Tibial nerve (tissue), 4 donors: ENCODE data around the gene RAPH1. TPM values are rescaled to one million over a fixed set of nuclear protein-coding genes. Genes with fewer than 3 reads are reported as not detected.
A peak's percentile ranks its signal among the peaks of the same experiment; 100 is the strongest.

Source experiments
- DNase-seq, 2 donors: peaks; one replicate each; pipeline ENCODE4 v3.0.0-alpha.2; 2019; ENCODE audit warnings: low spot score in 2 of 2
- H3K27ac ChIP-seq, 4 donors: fragments of 200-600 bp; sonication (generic) in 3 of 4; one replicate each; pipeline ENCODE4 v1.5.1; 2017 to 2019; ENCODE audit warnings: mild to moderate bottlenecking in 1 of 4
- H3K27me3 ChIP-seq, 2 donors: fragments of 200-600 bp; sonication (generic) in 1 of 2; one replicate each; pipeline versions ENCODE4 v1.5.1 to v1.6.0; 2017 to 2019
- H3K36me3 ChIP-seq, 3 donors: fragments of 200-600 bp; sonication (generic); one replicate each; pipeline ENCODE4 v1.5.1; 2018 to 2019
- H3K4me1 ChIP-seq, 4 donors: fragments of 200-600 bp; sonication (generic) in 3 of 4; one replicate each; pipeline ENCODE4 v1.5.1; 2017 to 2019
- H3K4me3 ChIP-seq, 4 donors: fragments of 200-600 bp; sonication (generic) in 3 of 4; one replicate each; pipeline ENCODE4 v1.5.1; 2017 to 2019; ENCODE audit warnings: mild to moderate bottlenecking in 1 of 4, moderate library complexity in 1 of 4
- H3K9me3 ChIP-seq, 4 donors: fragments of 200-600 bp; sonication (generic) in 3 of 4; one replicate each; pipeline ENCODE4 v1.5.1; 2017 to 2019
- CTCF ChIP-seq, 5 experiments: fragments of 200-600 bp in 3 of 5; fragments of 450-650 bp in 2 of 5; sonication (generic) in 3 of 5; IDR thresholded peaks; one replicate each; pipeline ENCODE4 v1.5.1; 2016 to 2019; ENCODE audit warnings: antibody characterized with exemption in 5 of 5, mild to moderate bottlenecking in 3 of 5, moderate library complexity in 2 of 5
- EP300 ChIP-seq, 2 donors: sonication (generic); formaldehyde crosslinking; IDR thresholded peaks; one replicate each; pipeline ENCODE4 v1.6.1; 2017; ENCODE audit warnings: antibody characterized with exemption in 2 of 2, mild to moderate bottlenecking in 1 of 2
- POLR2A ChIP-seq, 2 donors: fragments of 450-650 bp; IDR thresholded peaks; one replicate each; pipeline ENCODE4 v1.6.1; 2017; ENCODE audit warnings: antibody characterized with exemption in 2 of 2, mild to moderate bottlenecking in 2 of 2, moderate library complexity in 2 of 2
- whole genome bisulfite sequencing, 2 donors: methylation state at CpG; one replicate each; pipeline ENCODE4 v1.1.5; 2018; 5-methylcytosine and 5-hydroxymethylcytosine counted together
- total RNA-seq, 4 donors: library from RNA; depleted of rRNA; stranded (reverse); fragments of >200 nt; gene quantifications; one replicate each; pipeline ENCODE4 v1.1.0, GENCODE V29; 2016

RAPH1 gene
- total RNA-seq, 4 donors from 2014 or later = 35.4 to 60.0 (median 44.4) TPM

- Histone ChIP-seq H3K27ac (no peak overlapping the region), H3K9me3 (no peaks in the 10 kb centered on the region), H3K4me1 (peaks cover 0 to 8% (median 0%) of the 10 kb centered on the region in 4 donors), H3K4me3 (no peak overlapping the region), H3K36me3 (no peaks in the 10 kb centered on the region), H3K27me3 (no peaks in the 10 kb centered on the region)
- DNase-seq = no peak
- 89 to 90% methylated on average over 5 of the region's 5 CpGs for WGBS, 2 donors
- TF ChIP-seq POLR2A (IDR thresholded peaks at IDR 0.05) (no peak), EP300 (IDR thresholded peaks at IDR 0.05) (no peak), CTCF (IDR thresholded peaks at IDR 0.05) (no peak)
Observed at GRCh38 chr2:203366639-203367466, 168.2 kb downstream of the RAPH1 start.

GRCh38 chr2:203361922-203362321, 173.2 kb downstream of the RAPH1 start:
- peak overlapping the region in 1 of 4 donors; percentile 25 for H3K27ac ChIP-seq
- H3K27me3 ChIP-seq = no peaks in the 10 kb centered on the region
- H3K9me3 ChIP-seq = no peaks in the 10 kb centered on the region
- no peak for DNase-seq
- H3K36me3 ChIP-seq = no peaks in the 10 kb centered on the region
- peaks cover 0 to 23% (median 3%) of the 10 kb centered on the region in 4 donors for H3K4me1 ChIP-seq
- H3K4me3 ChIP-seq = no peak overlapping the region
- TF ChIP-seq CTCF (IDR thresholded peaks at IDR 0.05) (no peak), POLR2A (IDR thresholded peaks at IDR 0.05) (no peak), EP300 (IDR thresholded peaks at IDR 0.05) (no peak)

- DNase-seq = no peak
- peak overlapping the region in 1 of 4 donors; percentile 25 for H3K27ac ChIP-seq
- no peaks in the 10 kb centered on the region for H3K9me3 ChIP-seq
- WGBS, 2 donors = 28 to 39% methylated on average over 2 of the region's 2 CpGs
- H3K4me3 ChIP-seq = no peak overlapping the region
- no peaks in the 10 kb centered on the region for H3K27me3 ChIP-seq
- no peaks in the 10 kb centered on the region for H3K36me3 ChIP-seq
- TF ChIP-seq POLR2A (IDR thresholded peaks at IDR 0.05) (no peak), CTCF (IDR thresholded peaks at IDR 0.05) (no peak), EP300 (IDR thresholded peaks at IDR 0.05) (no peak)
- peaks cover 0 to 23% (median 3%) of the 10 kb centered on the region in 4 donors for H3K4me1 ChIP-seq
Observed at GRCh38 chr2:203361495-203361894, 173.6 kb downstream of the RAPH1 start.

GRCh38 chr2:203360833-203361430, 174.2 kb downstream of the RAPH1 start:
- H3K4me1 ChIP-seq = peaks cover 0 to 23% (median 3%) of the 10 kb centered on the region in 4 donors
- H3K9me3 ChIP-seq = no peaks in the 10 kb centered on the region
- no peak overlapping the region for H3K4me3 ChIP-seq
- H3K27me3 ChIP-seq = no peaks in the 10 kb centered on the region
- DNase-seq = no peak
- H3K36me3 ChIP-seq = no peaks in the 10 kb centered on the region
- peak overlapping the region in 1 of 4 donors; percentile 25 for H3K27ac ChIP-seq
- 70 to 85% methylated on average over 3 of the region's 3 CpGs for WGBS, 2 donors
- TF ChIP-seq CTCF (IDR thresholded peaks at IDR 0.05) (no peak), EP300 (IDR thresholded peaks at IDR 0.05) (no peak), POLR2A (IDR thresholded peaks at IDR 0.05) (no peak)

GRCh38 chr2:203359450-203359849, 175.7 kb downstream of the RAPH1 start:
- 83 to 88% methylated on average over 1 of the region's 1 CpG for WGBS, 2 donors
- Histone ChIP-seq H3K36me3 (no peaks in the 10 kb centered on the region), H3K9me3 (no peaks in the 10 kb centered on the region), H3K4me1 (peaks cover 0 to 23% (median 3%) of the 10 kb centered on the region in 4 donors), H3K4me3 (no peak overlapping the region), H3K27ac (no peak overlapping the region), H3K27me3 (no peaks in the 10 kb centered on the region)
- no peak for TF ChIP-seq CTCF (IDR thresholded peaks at IDR 0.05)
- no peak for TF ChIP-seq EP300 (IDR thresholded peaks at IDR 0.05)
- TF ChIP-seq POLR2A (IDR thresholded peaks at IDR 0.05) = no peak
- no peak for DNase-seq
